CD4-positive, alpha-beta T cell treated with Interleukin-10 for 1 hour (primary cell): ENCODE data around the gene RAD50.
"Not testable (repeated sequence)": the region's sequence is repeated elsewhere in the genome, so short reads cannot be mapped to it uniquely, and the experiment has no call there.

ENCODE experiments used
- DNase-seq: peaks from one replicate; pipeline ENCODE4 v3.0.0-alpha.2; 2020

Gene RAD50

DNA sequence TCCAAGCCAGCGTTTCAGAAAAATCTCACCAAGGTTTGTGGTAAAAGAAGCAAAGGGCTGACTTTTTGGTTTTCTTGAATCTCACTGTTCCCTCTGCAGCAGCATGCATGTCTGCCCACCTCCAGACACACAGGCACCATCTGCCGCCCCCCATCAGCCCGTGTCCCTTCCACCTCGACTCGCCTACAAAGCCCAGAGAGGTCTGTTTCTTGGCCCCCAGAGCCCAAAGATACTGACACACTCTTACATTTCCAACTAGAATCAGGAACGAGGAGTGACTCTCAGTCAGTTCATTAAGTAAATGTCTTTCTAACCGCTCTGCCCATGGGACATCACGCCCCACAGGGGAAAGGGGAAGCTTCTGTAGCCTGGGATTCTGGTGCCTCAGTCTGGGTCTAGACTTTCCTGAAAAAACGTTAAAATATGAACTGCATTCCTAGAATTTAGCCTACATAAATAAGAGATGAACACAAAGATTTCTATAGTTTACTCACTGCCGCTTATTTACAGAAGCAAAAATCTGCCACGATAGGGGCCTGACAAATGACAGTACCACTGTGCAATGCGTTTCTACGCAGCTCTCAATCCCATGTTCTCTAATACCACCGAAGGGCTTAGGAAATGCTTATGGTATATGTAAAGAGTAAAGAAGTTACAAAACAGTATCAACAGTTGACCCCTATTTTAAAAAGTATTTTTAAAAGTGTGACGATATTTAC, 121.1 kb downstream of the RAD50 start:
- DNase-seq: no peak

- no peak for DNase-seq
Observed at GRCh38 chr5:132678735-132679134, 122.0 kb downstream of the RAD50 start.

DNA sequence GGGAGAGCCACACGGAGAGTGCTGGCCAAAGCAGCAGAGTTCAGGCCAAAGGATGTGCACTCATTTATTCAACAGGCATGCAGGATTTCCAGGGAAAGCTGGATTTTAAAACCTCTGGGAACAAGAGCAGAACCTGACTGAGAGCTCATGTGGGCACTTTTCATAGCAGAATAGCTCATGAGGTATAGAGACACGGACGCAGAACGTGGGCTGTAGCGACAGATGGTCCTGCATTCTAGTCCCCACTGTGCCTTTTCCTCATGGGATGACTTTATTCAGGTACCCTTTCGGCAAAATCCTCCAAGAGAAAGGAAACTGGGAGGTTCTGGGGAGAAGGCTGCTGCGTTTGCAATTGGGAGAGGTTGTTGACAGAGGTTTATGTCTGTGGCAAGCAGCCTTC, 122.4 kb downstream of the RAD50 start:
- no peak for DNase-seq

DNA sequence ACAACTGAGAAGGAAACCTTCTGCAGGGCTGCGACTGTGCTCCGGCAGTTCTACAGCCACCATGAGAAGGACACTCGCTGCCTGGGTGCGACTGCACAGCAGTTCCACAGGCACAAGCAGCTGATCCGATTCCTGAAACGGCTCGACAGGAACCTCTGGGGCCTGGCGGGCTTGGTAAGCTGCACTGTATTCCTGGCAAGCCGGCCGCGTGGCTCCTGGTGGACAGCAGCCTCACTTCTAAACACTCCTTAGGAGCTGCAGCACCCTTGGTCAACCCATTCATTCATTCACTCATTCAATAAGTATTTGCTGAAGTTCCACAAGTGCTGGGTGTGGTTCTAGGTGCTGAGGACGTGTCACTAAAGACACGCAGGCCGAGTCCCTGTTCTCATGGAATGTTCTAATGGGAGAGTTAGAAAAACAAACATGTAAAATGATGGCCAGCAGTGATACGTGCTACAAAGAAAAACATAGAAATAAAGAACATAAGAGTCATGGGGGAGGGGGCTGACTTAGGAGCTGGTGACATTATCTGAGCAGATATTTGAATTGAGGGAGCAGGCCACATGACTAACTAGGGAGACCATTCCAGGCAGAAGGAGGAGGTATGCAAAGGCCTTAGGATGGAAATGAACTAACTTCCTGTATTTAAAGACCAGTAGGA, 123.1 kb downstream of the RAD50 start:
- no peak for DNase-seq

GRCh38 chr5:132680780-132681475, 124.2 kb downstream of the RAD50 start:
- DNase-seq: no peak

DNA sequence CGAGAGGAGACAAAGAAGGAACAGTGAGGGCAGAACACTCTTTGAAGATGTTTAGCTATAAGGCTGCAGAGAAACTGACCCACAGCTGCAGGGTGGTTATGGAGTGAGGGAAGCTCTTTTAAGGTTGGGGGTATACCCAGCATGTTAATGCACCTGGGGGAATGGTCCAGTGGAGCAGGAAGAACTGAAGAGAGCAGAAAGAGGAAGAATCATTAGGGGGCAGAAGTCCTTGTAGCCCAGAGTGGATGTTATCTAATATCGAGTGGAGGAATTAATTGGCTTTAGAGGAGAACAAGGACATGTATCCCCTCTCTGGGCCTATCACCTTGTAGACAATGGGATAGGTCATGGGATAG, 124.7 kb downstream of the RAD50 start:
- DNase-seq: no peak

DNA sequence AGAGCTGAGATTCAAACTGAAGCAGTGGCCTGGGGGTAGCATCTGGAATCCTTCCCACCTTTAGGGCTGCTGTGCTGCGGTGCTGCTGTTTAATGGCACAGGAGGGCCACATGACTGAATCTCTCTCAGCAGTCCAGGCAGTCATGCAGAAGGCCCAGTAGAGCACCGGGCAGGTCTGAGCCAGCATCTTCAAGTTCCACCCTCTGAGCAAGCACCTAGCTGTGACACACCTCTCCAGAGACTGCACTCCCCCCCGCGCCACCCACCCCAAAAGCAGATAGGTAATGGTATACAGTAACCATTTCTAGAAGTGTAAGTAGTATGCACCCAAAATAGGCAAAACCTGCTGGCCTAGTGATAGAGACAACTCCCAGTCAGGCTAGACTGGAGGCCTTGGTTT, 125.2 kb downstream of the RAD50 start:
- no peak for DNase-seq

GRCh38 chr5:132684491-132684890, 127.7 kb downstream of the RAD50 start:
- DNase-seq: no peak

DNA sequence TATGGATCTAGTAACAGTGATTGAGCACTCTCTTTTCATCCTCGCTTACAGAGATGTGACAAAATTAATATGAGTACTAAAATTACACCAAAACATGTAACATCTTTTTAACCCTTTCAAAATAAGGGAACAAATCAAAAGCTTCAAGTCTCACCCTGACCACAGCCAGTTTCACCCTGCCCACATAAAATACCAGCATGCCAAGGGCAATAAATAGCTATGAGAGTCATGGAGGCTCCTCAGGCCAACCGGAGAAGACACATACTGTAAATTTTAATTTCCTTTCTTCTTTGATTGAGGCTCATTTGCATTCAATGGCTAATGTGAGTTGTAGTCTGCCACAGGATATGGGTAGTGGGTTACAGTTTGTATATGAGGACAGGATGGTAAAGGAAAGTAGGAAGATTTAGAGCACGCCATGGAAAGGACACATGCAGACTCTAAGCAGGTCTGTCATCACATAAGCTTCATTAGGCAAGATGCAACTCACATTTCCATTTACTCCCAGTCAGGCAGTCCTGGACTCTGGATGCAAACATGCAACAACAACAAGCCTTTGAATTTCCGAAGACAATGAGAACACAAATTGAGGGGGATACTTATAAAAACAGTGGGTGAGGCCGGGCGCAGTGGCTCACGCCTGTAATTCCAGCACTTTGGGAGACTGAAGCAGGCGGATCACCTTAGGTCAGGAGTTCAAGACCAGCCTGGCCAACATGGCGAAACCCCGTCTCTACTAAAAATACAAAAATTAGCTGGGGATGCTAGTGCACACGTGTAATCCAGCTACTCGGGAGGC, 128.3 kb downstream of the RAD50 start:
- no peak for DNase-seq

DNA sequence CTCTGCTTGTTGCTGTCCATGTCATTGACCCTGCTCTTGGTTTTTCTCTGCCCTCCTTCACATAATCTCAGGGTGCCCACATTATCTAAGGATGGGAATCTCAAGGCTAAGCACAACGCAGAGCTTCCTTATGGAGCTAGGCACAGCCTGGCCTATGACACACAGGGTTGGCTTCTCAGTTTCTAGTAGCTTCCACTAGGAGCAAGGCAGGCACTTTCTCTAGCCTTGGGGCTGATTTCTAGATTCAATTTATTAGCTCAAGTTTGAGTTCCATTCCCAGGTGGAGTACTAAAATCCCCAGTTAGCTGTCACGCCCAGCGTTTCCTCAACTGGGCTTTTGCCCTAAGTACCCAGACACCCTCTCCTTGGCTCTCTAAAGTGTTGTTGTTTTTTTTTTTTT, 129.4 kb downstream of the RAD50 start:
- no peak for DNase-seq

GRCh38 chr5:132687995-132688394, 131.2 kb downstream of the RAD50 start:
- peak; percentile 45 for DNase-seq

DNA sequence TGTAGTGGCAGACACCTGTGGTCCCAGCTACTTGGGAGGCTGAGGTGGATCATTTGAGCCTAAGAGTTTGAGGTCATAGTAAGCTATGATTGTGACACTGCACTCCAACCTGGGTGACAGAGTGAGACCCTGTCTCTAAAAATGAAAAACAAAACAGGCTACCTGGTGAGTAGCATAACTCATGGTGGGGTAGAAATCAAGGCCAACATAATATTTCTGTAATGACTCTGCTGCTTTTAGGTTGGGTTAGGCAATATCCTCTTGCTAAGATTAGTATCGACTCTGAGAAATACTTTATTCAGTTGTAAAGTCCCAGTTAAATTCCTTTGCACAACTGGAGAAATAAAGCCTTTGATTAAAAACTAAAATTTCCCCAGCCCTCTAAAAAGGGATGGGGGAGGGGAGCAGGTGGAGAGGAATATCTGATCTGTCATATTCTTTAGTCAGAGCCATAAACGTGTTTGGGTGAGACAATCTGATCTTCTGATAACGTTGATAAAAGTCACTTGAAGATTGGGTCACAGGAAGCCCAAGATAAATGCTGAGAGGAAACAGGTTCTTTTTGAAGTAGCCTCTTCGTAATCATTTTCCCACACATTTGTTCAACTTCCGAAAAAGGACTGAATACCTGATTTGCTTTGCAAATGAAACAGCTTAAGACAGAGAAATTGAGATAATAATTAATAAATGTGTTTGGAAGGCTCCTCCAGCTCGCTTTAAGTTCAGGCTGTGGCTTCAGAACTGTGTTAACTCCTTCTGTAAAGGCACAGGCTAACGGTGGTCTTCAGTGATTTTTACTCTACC, 132.0 kb downstream of the RAD50 start:
- DNase-seq: peak; percentile 46

DNA sequence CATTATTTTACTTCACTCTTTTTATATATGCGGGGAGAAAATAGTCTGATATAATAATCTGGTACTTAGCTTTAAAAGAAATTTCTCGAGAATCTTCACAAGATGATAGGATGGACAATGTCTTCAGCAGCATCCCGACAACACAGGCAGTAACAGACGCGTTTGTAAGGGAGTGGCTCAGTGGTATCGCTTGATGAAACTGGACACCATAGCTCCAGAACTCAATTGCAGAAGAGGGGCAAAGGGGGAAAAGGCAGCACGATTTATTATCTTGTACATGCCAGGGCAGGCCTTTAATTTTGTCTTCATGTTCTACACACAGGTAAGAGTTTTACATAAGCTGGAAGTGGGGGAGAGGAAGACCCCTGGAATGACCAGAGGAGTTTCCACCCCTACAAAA, 132.7 kb downstream of the RAD50 start:
- no peak for DNase-seq

- no peak for DNase-seq
Observed at GRCh38 chr5:132690156-132690555, 133.4 kb downstream of the RAD50 start.

GRCh38 chr5:132691755-132692631, 135.2 kb downstream of the RAD50 start:
- DNase-seq: not testable (repeated sequence)

- DNase-seq: no peak
Observed at GRCh38 chr5:132692632-132692967, 135.8 kb downstream of the RAD50 start.
